ENCODE data around the gene CTTNBP2. TPM values are rescaled to one million over a fixed set of nuclear protein-coding genes. Genes with fewer than 3 reads are reported as not detected.

The CTTNBP2 gene
- total RNA-seq, 1 donor from 2014 or later, result 9.5 TPM

DNA sequence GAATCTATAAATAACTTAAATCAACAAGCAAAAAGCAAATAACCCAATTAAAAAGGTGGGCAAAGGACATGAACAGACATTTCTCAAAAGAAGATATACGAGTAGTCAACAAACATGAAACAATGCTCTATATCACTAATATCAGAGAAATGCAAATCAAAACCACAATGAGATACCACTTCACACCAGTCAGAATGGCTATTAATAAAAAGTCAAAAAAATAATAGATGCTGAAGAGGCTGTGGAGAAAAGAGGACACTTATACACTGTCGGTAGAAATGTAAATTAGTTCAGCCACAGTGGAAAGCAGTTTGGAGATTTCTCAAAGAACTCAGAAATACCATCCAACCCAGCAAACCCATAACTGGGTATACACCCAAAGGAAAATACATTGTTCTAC is 70.6 kb downstream of the CTTNBP2 start:
- Mint-ChIP-seq H3K4me1 (ENCODE audit: low read depth) (peaks cover 2% of the 10 kb centered on the region), H3K4me3 (ENCODE audit: low read depth) (no peak overlapping the region), H3K9me3 (ENCODE audit: low read depth) (no peaks in the 10 kb centered on the region), H3K27me3 (no peaks in the 10 kb centered on the region), H3K27ac (no peak overlapping the region), H3K36me3 (ENCODE audit: insufficient read depth) (no peaks in the 10 kb centered on the region)
- TF ChIP-seq, protein P1, sequence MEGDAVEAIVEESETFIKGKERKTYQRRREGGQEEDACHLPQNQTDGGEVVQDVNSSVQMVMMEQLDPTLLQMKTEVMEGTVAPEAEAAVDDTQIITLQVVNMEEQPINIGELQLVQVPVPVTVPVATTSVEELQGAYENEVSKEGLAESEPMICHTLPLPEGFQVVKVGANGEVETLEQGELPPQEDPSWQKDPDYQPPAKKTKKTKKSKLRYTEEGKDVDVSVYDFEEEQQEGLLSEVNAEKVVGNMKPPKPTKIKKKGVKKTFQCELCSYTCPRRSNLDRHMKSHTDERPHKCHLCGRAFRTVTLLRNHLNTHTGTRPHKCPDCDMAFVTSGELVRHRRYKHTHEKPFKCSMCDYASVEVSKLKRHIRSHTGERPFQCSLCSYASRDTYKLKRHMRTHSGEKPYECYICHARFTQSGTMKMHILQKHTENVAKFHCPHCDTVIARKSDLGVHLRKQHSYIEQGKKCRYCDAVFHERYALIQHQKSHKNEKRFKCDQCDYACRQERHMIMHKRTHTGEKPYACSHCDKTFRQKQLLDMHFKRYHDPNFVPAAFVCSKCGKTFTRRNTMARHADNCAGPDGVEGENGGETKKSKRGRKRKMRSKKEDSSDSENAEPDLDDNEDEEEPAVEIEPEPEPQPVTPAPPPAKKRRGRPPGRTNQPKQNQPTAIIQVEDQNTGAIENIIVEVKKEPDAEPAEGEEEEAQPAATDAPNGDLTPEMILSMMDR (IDR thresholded peaks at IDR 0.05; ENCODE audit: unreplicated experiment), result no peak
- DNase-seq (ENCODE audit: low spot score, unreplicated experiment), result no peak

- Mint-ChIP-seq H3K27ac (no peak overlapping the region), H3K9me3 (ENCODE audit: low read depth) (no peaks in the 10 kb centered on the region), H3K4me1 (ENCODE audit: low read depth) (peaks cover 2% of the 10 kb centered on the region), H3K36me3 (ENCODE audit: insufficient read depth) (no peaks in the 10 kb centered on the region), H3K4me3 (ENCODE audit: low read depth) (no peak overlapping the region), H3K27me3 (no peaks in the 10 kb centered on the region)
- no peak for DNase-seq (ENCODE audit: low spot score, unreplicated experiment)
- TF ChIP-seq, protein P1 (IDR thresholded peaks at IDR 0.05; ENCODE audit: unreplicated experiment), result no peak
These were observed 72.4 kb downstream of the CTTNBP2 start for GRCh38 chr7:117800841-117801240.

DNA sequence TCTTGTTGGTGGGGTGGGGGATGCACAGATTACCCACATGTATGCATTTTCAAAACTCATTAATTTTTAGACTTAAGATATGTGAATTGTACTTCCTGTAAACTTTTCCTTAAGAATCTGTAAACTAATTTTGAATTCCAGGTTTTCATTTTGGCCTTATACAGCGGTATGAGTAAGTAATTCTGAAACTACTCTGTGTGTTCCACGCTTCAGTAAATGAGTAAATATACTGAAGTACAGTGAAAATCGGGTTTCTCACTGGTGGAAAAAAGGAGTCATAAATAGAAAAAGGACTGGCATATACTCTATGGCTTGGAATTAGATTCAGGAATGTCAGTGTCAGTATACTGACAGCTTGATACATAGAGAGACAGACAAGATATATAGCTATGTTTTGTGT is 72.8 kb downstream of the CTTNBP2 start:
- Mint-ChIP-seq H3K27ac (no peak overlapping the region), H3K4me1 (ENCODE audit: low read depth) (peaks cover 2% of the 10 kb centered on the region), H3K9me3 (ENCODE audit: low read depth) (no peaks in the 10 kb centered on the region), H3K27me3 (no peaks in the 10 kb centered on the region), H3K4me3 (ENCODE audit: low read depth) (no peak overlapping the region), H3K36me3 (ENCODE audit: insufficient read depth) (no peaks in the 10 kb centered on the region)
- DNase-seq (ENCODE audit: low spot score, unreplicated experiment), result no peak
- TF ChIP-seq, protein P1 (IDR thresholded peaks at IDR 0.05; ENCODE audit: unreplicated experiment), result no peak

DNA sequence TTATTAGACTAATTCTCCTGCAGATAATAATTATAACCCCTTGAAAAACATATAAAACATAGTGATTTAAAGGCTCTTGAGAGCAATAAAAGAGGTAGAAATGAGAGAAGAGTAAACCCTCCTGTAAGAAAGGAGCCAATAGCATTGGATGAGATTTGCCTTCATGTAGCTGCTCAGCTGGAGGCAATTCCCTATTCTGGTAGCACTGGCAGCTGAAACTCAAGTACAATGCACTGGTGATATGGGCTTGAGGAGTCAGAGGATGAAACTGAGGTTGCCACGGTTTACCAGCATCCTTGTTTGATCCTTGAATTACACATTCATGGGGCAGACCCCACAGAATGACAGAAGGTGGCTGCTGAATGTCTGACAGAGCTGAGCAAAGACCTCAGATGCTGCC is 76.4 kb downstream of the CTTNBP2 start:
- DNase-seq (ENCODE audit: low spot score, unreplicated experiment), result no peak
- Mint-ChIP-seq H3K9me3 (ENCODE audit: low read depth) (no peaks in the 10 kb centered on the region), H3K27me3 (no peaks in the 10 kb centered on the region), H3K36me3 (ENCODE audit: insufficient read depth) (peaks cover 4% of the 10 kb centered on the region), H3K4me1 (ENCODE audit: low read depth) (peaks cover 2% of the 10 kb centered on the region), H3K4me3 (ENCODE audit: low read depth) (no peak overlapping the region), H3K27ac (no peak overlapping the region)
- TF ChIP-seq, protein P1 (IDR thresholded peaks at IDR 0.05; ENCODE audit: unreplicated experiment), result no peak

GRCh38 chr7:117793976-117794375 is 79.3 kb downstream of the CTTNBP2 start:
- DNase-seq (ENCODE audit: low spot score, unreplicated experiment), result no peak
- Mint-ChIP-seq H3K27me3 (no peaks in the 10 kb centered on the region), H3K9me3 (ENCODE audit: low read depth) (no peaks in the 10 kb centered on the region), H3K27ac (no peak overlapping the region), H3K36me3 (ENCODE audit: insufficient read depth) (peaks cover 14% of the 10 kb centered on the region), H3K4me3 (ENCODE audit: low read depth) (no peak overlapping the region), H3K4me1 (ENCODE audit: low read depth) (peaks cover 2% of the 10 kb centered on the region)
- TF ChIP-seq, protein P1 (IDR thresholded peaks at IDR 0.05; ENCODE audit: unreplicated experiment), result no peak
